Naive B cell (primary cell): ENCODE results near the gene ANKRD23. TPM values are rescaled to one million over a fixed set of nuclear protein-coding genes. Genes with fewer than 3 reads are reported as not detected.

ENCODE experiments used
- ATAC-seq, 2 donors: fragments of 150-1000 bp; cut with Tn5 transposase; 2 replicates each; pipeline ENCODE4 v1.10.0; 2021; ENCODE audit warnings: low read depth in 2 of 2, mild to moderate bottlenecking in 2 of 2, moderate library complexity in 2 of 2
- DNase-seq: peaks from one replicate; pipeline ENCODE4 v3.0.0; 2022
- H3K27ac Mint-ChIP-seq, 6 donors: one replicate each; pipeline ENCODE4 v1.8.0; 2020 to 2022; ENCODE audit warnings: mild to moderate bottlenecking in 6 of 6, mixed read lengths in 6 of 6, moderate library complexity in 5 of 6, inconsistent platforms in 2 of 6
- H3K27me3 Mint-ChIP-seq, 3 donors: one replicate each; pipeline ENCODE4 v1.8.0; 2021 to 2022; ENCODE audit warnings: mixed read lengths in 3 of 3, mild to moderate bottlenecking in 1 of 3
- H3K36me3 Mint-ChIP-seq, 2 donors: one replicate each; pipeline ENCODE4 v1.8.0; 2020 to 2022; ENCODE audit warnings: mixed read lengths in 2 of 2, inconsistent platforms in 1 of 2, mild to moderate bottlenecking in 1 of 2
- H3K4me1 Mint-ChIP-seq, 3 donors: one replicate each; pipeline ENCODE4 v1.8.0; 2020 to 2022; ENCODE audit warnings: mixed read lengths in 3 of 3, inconsistent platforms in 1 of 3, mild to moderate bottlenecking in 1 of 3, moderate library complexity in 1 of 3
- H3K4me3 Mint-ChIP-seq, 8 donors: one replicate each; pipeline ENCODE4 v1.8.0; 2020 to 2022; ENCODE audit warnings: mild to moderate bottlenecking in 8 of 8, mixed read lengths in 8 of 8, moderate library complexity in 8 of 8, inconsistent platforms in 2 of 8
- H3K9me3 Mint-ChIP-seq, 7 donors: one replicate each; pipeline ENCODE4 v1.8.0; 2020 to 2022; ENCODE audit warnings: mixed read lengths in 7 of 7, mild to moderate bottlenecking in 5 of 7, inconsistent platforms in 2 of 7, moderate library complexity in 1 of 7
- polyA plus RNA-seq, 6 donors: library from polyadenylated mRNA; unstranded; fragments of 300-500 nt; fragmentation: Illumina TruSeq; gene quantifications; one replicate each; pipeline ENCODE4 v1.2.3, GENCODE V29; 2021; ENCODE audit warnings: low read depth in 6 of 6

ANKRD23 gene
- polyA plus RNA-seq, 6 donors from 2014 or later = 0.44 to 1.4 (median 1.1) TPM; not detected in 2

DNA sequence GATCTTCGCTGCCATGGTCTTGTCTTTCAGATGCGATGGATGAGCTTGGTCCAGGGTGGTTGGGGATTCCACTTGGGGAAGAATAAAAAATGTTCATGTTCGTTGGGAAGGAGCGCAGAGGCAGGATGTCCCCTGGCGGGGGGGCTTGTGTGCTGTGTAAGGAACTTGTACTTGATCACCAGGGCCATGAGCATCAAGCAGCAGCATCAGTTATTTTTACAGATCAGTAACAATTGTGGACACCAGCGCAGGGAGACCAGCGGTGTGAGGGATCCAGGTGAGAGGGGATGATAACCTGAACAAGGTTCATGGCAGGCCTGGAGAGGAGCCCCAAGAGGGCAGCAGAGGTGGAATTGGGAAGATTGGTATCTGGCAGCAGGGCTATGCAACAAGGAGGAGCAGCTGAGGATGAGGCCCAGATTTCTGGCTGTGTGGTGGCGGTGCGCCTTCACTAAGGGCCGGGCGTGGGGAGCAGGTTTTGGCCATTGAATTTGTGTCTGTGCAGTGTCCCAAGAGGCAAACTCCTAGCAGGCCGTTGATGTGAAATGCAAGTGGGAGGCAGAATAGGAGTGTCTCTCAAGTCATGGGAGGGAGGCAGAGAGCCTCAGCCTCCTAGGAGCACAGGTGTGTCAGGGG lies 23.8 kb downstream of the ANKRD23 start:
- Mint-ChIP-seq H3K36me3 (peaks cover 0 to 7% of the 10 kb centered on the region in 2 donors), H3K27ac (peak overlapping the region in 3 of 6 donors; percentile 32 to 63 (median 52))

DNA sequence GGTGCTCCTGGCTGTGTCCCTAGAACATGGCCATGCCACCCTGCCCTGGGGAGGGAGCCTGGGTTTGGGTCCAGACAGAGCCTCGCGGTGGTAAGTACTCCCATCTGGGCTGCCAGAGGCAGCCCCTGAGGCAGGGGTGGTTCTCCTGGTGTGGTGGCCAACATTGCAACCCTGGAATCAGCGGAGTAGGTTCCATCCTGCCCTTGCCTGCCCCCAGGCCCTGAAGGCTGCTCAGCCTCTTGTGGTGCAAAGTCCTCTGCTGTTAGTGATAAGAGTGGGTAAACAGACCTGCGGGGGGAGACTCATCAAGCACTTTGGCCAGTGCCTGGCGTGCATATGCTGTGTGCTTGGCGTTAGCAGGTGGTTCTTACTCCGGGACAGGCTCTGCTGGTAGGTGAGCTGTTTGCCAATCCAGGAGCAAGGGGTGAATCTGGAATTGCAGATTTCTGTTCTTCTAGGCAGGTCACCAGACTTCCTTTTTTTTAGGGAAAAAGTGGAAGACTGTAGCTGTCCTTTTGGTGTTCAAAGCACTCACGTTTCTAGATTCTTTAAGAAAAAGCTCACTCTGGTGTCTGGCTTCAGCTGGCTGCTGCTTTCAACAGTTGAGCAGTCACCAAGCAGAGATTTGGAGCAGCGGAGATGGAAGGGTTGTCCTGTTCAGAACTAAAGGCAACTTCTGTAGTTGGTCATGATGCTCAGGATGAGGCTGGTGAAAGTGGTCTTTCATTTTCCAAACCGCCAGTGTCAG lies 24.5 kb downstream of the ANKRD23 start:
- no peak for DNase-seq
- Mint-ChIP-seq H3K27me3 (no peaks in the 10 kb centered on the region), H3K4me1 (peaks cover 46 to 57% (median 52%) of the 10 kb centered on the region in 3 donors), H3K27ac (no peak overlapping the region), H3K36me3 (peaks cover 0 to 7% of the 10 kb centered on the region in 2 donors), H3K9me3 (no peaks in the 10 kb centered on the region), H3K4me3 (peak overlapping the region in 7 of 8 donors; percentile 9 to 89 (median 81))
- ATAC-seq = no peak

More for the DNA sequence above, 23.8 kb downstream of the ANKRD23 start:
- DNase-seq (no peak), ATAC-seq (no peak)
- Mint-ChIP-seq H3K4me1 (peaks cover 43 to 56% (median 52%) of the 10 kb centered on the region in 3 donors), H3K4me3 (peak overlapping the region in 5 of 8 donors; percentile 9 to 81 (median 55)), H3K9me3 (no peaks in the 10 kb centered on the region), H3K27me3 (no peaks in the 10 kb centered on the region)

DNA sequence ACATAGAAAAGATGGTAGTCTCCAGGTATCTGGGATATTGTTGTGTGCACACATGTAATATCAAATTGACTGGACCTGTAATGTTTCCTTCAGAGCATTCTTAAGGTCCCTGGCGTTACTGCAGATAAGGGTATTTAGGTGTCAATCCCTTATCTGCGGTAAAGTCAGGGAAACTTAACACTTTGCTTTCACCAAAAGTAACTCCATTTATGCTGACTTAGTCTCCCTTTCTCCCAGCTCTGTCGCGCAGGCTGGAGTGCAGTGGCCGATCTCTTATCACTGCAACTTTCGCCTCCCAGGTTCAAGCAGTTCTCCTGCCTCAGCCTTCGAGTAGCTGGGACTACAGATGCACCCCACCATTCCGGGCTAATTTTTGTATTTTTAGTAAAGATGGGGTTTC lies 25.9 kb downstream of the ANKRD23 start:
- DNase-seq = no peak
- no peaks in the 10 kb centered on the region for H3K9me3 Mint-ChIP-seq
- ATAC-seq = no peak
- peak overlapping the region in 3 of 6 donors; percentile 26 to 47 (median 34) for H3K27ac Mint-ChIP-seq
- peak overlapping the region; percentile 79 to 91 (median 85) for H3K4me3 Mint-ChIP-seq
- peaks cover 0 to 7% of the 10 kb centered on the region in 2 donors for H3K36me3 Mint-ChIP-seq
- peaks cover 46 to 58% (median 56%) of the 10 kb centered on the region in 3 donors for H3K4me1 Mint-ChIP-seq
- no peaks in the 10 kb centered on the region for H3K27me3 Mint-ChIP-seq

DNA sequence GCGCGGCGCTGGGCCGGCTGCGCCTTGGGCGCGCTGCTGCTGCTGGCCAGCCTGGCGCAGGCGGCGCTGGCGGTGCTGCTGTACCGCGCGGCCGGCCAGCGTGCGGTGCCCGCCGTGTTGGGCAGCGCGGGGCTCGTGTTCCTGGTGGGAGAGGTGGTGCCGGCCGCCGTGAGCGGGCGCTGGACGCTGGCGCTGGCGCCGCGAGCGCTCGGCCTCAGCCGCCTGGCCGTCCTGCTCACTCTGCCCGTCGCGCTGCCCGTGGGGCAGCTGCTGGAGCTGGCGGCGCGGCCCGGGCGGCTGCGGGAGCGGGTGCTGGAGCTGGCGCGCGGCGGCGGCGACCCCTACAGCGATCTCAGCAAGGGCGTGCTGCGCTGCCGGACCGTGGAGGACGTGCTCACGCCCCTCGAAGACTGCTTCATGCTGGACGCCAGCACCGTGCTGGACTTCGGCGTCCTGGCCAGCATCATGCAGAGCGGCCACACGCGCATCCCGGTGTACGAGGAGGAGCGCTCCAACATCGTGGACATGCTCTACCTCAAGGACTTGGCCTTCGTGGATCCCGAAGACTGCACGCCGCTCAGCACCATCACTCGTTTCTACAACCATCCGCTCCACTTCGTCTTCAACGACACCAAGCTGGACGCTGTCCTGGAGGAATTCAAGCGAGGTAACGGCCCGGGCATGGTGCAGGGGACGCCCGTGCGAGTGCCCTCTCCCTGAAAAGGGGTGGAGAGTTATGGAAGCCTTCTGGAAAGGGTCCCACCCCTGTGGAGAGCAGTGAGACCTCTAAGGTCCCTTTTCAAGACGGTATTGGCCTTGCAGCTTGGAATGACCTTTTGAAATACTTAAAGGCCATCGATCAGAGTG lies 26.8 kb downstream of the ANKRD23 start:
- peaks cover 46 to 60% (median 54%) of the 10 kb centered on the region in 3 donors for H3K4me1 Mint-ChIP-seq
- H3K36me3 Mint-ChIP-seq = peaks cover 0 to 7% of the 10 kb centered on the region in 2 donors
- peak overlapping the region; percentile 79 to 91 (median 85) for H3K4me3 Mint-ChIP-seq
- H3K9me3 Mint-ChIP-seq = no peaks in the 10 kb centered on the region
- DNase-seq (no peak), ATAC-seq (no peak)
- H3K27ac Mint-ChIP-seq = peak overlapping the region in 1 of 6 donors; percentile 36
- no peaks in the 10 kb centered on the region for H3K27me3 Mint-ChIP-seq

DNA sequence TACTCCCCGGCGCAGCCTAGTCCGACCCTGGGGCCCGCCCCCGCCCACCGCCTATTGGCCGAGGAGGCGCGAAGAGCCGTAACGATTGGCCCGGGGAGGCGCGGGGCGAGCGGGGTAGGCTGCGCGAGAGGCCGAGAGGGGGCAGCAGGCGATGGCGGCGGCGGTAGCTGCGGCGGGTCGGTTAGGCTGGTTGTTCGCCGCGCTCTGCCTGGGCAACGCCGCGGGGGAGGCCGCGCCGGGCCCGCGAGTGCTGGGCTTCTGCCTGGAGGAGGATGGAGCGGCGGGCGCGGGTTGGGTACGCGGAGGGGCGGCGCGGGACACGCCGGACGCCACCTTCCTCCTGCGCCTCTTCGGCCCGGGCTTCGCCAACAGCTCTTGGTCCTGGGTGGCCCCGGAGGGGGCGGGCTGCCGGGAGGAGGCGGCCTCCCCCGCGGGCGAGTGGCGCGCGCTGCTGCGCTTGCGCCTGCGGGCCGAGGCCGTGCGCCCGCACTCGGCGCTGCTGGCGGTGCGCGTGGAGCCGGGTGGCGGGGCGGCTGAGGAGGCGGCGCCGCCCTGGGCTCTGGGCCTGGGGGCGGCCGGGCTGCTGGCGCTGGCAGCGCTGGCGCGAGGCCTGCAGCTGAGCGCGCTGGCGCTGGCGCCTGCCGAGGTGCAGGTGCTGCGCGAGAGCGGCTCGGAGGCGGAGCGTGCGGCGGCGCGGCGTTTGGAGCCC lies 27.5 kb downstream of the ANKRD23 start, which contains the start of gene CNNM3:
Gene CNNM3 (plus strand): TSS at position 142 of the 709 bp plus-strand sequence. CDS start 10 bp downstream, at position 152.
- Mint-ChIP-seq H3K4me1 (peaks cover 45 to 58% (median 51%) of the 10 kb centered on the region in 3 donors), H3K27ac (peak within 1 kb of the TSS; percentile 47 to 92 (median 58)), H3K9me3 (no peaks in the 10 kb centered on the region)

DNA sequence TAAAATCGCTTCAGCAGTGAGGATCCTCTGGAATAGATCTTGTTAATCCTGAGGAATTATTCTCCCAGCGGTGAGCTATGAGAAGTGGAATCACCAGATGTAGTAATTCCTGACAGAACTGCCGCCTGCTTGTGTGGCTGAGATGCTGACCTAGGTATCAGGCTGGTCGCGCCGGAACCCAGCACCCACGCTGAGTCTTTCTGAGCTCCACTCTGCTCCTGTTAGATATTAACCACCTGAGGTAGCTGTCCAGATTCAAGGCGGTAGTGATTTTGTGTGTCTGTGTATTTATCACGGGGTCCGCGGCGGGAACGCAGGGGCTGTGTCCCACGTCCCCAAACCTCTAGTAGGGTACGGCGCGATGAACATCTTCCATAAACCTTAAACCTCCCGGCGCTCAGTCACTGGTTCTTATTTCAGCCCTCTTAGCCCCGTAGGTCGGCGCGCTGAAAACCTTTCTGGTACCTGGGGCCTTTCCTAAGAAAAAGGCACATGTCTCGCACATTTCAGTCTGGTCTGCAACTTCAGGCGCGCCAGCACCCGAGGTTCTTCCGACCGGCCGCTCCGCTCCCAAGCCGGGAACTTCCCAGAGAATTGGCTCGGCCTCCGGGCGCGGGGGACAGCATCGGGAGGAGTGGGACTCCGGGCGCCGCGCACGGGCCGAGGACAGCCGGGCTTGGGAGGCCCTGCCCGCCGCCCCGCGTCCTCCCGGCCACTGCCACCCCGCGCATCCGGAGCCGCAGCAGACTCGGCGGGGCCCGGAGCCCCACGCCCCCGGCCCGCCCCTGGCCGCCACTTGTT lies 28.3 kb downstream of the ANKRD23 start:
- Mint-ChIP-seq H3K4me1 (peaks cover 37 to 50% (median 43%) of the 10 kb centered on the region in 3 donors), H3K36me3 (peaks cover 0 to 7% of the 10 kb centered on the region in 2 donors), H3K27me3 (no peaks in the 10 kb centered on the region), H3K9me3 (no peaks in the 10 kb centered on the region), H3K27ac (peak overlapping the region; percentile 44 to 92 (median 58)), H3K4me3 (peak overlapping the region; percentile 84 to 97 (median 92))
- ATAC-seq = peak; percentile 2
- no peak for DNase-seq

More for the DNA sequence above, 27.5 kb downstream of the ANKRD23 start, which contains the start of gene CNNM3:
- Mint-ChIP-seq H3K27me3 (no peaks in the 10 kb centered on the region), H3K36me3 (peaks cover 0 to 7% of the 10 kb centered on the region in 2 donors), H3K4me3 (peak within 1 kb of the TSS; percentile 84 to 97 (median 92))
- DNase-seq (peak; percentile 99), ATAC-seq (peak; percentile 88 to 90)

DNA sequence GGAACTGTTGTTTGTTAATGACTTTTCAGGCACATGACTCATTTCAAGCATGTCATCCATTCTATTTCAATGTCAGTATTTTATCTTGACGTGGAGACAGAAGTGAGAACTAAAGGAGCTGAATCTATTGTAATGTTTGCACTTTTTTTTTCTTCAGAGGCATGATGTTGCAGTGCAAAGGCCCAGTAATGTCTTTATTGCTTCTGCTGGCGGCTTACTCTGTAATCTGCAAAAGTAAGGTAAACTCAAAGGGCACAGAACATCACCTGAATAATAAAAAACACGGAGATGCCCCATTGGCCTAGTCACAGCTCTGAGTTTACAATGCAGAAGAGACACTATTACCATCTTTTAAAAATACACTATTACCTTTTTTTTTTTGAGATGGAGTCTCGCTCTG lies 30.2 kb downstream of the ANKRD23 start:
- no peak overlapping the region for H3K27ac Mint-ChIP-seq

DNA sequence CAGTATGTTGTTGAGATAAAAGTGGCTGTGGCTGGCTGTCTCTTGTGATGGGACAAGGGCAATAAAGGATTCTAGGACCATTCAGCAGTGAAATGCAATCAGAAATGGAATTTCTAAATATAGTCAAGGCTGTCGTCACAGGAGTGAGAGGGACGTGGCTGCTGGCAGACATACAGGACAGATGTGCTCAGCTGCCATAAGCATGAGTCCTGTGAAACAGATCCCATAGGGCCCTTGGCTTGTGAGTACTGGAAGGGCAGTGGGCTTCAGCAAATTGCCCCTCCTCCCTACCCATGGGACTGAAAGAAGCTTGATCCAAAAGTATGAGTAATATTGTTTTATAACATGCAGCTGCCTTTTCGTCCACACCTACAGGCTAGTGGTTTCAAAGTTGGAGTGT lies 31.9 kb downstream of the ANKRD23 start:
- no peaks in the 10 kb centered on the region for H3K36me3 Mint-ChIP-seq

More for the DNA sequence above, 30.2 kb downstream of the ANKRD23 start:
- Mint-ChIP-seq H3K9me3 (no peaks in the 10 kb centered on the region), H3K27me3 (no peaks in the 10 kb centered on the region), H3K4me3 (peak overlapping the region in 2 of 8 donors; percentile 6 to 78), H3K36me3 (no peaks in the 10 kb centered on the region), H3K4me1 (peaks cover 22 to 35% (median 25%) of the 10 kb centered on the region in 3 donors)
- DNase-seq = no peak
- ATAC-seq = no peak

DNA sequence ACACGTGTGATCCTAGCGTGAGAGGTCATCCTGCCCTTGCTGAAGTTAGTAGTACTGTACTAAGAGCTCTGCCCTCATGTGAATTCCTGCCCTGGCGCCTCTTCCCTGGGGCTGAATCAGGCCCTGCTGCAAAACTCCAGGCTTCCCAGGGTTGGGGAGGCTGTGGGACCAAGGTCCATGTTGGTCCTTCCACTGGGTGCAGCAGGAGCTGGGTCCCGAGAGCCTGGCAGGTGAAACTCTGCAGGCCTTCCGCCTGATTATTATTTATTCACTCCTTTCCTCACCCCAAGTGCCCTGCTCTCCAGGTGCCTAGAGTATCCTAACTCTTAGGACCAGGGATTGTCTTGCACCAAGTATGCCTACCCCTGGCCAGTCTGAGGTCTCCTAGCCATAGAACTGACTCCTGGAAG lies 33.0 kb downstream of the ANKRD23 start:
- ATAC-seq (no peak), DNase-seq (no peak)
- Mint-ChIP-seq H3K36me3 (no peaks in the 10 kb centered on the region), H3K27ac (peak overlapping the region in 1 of 6 donors; percentile 50), H3K27me3 (no peaks in the 10 kb centered on the region), H3K9me3 (peaks cover 0 to 3% (median 0%) of the 10 kb centered on the region in 7 donors), H3K4me3 (peak overlapping the region in 1 of 8 donors; percentile 35), H3K4me1 (peaks cover 19 to 33% (median 30%) of the 10 kb centered on the region in 3 donors)

More for the DNA sequence above, 31.9 kb downstream of the ANKRD23 start:
- ATAC-seq (no peak), DNase-seq (no peak)
- Mint-ChIP-seq H3K4me1 (peaks cover 11 to 25% (median 22%) of the 10 kb centered on the region in 3 donors), H3K9me3 (no peaks in the 10 kb centered on the region), H3K27ac (no peak overlapping the region), H3K4me3 (peak overlapping the region in 2 of 8 donors; percentile 12 to 78), H3K27me3 (no peaks in the 10 kb centered on the region)

DNA sequence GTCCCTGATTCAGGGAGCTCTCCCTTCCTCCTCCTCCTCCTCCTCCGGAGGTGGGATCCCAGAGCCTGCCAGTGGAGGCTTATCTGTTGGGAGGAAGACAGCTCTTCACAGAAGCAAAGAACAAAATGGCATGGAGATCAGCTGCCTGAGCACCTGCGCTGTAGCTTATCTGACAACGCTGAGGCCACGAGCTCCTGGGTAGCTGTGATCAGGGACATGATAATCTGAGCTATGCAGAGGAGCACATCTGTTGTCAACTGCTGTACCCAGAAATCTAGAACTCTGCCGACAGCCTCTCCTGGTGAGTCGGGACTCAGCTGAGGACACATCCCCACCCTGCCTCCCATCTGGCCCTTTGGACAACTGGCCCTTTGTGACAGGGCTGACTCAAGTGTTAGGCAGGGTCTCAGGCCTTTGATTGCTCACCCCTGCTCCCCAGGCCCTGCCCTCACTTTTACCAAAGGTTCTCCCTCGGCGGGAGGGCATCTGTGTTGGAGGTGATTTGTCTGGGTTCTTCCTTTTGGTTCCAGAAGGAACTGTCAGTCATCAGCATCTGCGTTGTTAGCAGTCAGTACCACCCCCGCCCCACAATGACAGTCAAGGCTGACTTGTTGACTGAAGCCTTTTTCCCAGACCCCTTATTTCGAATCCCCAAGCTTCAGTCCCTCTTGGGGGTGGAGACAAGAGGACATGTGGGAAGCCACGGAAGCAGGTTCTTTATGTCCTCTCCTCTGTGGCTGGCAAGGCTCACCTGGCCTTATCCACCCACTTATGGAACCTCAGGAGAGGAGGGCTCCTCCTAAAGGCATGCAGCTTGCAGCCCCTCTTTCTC lies 33.7 kb downstream of the ANKRD23 start:
- H3K4me1 Mint-ChIP-seq = peaks cover 16 to 28% (median 27%) of the 10 kb centered on the region in 3 donors

More for the DNA sequence above, 33.7 kb downstream of the ANKRD23 start:
- no peak for DNase-seq
- H3K36me3 Mint-ChIP-seq = no peaks in the 10 kb centered on the region
- ATAC-seq = no peak
- peaks cover 0 to 3% (median 0%) of the 10 kb centered on the region in 7 donors for H3K9me3 Mint-ChIP-seq
- no peak overlapping the region for H3K4me3 Mint-ChIP-seq
- no peaks in the 10 kb centered on the region for H3K27me3 Mint-ChIP-seq
- H3K27ac Mint-ChIP-seq = peak overlapping the region in 2 of 6 donors; percentile 54 to 70
